ENCODE results near the gene EVA1C.

GRCh38 chr21:32535612-32536011 lies 123.1 kb downstream of the EVA1C start:
- TF ChIP-seq CTCF (IDR thresholded peaks at IDR 0.05; ENCODE audit: low read depth, low read length) (no peak), EZH2phosphoT487 (IDR thresholded peaks at IDR 0.05; ENCODE audit: low read depth) (no peak)

Measured in OCI-LY3 (cell line).